Fibroblast of pulmonary artery (primary cell): ENCODE results near the gene AGPAT2.

Experiments
- DNase-seq: peaks from one replicate; pipeline ENCODE4 v3.0.0-alpha.2; 2010; ENCODE audit warnings: low read depth
- H3K4me3 ChIP-seq: replicated peaks from 2 replicates; pipeline ENCODE4 v1.5.1; 2011; ENCODE audit warnings: low read depth, mild to moderate bottlenecking, control low read depth, low read length, moderate library complexity
- TF ChIP-seq, protein P1 (sequence below): IDR thresholded peaks from 2 replicates; pipeline ENCODE4 v1.5.1; 2011; ENCODE audit warnings: mild to moderate bottlenecking, control low read depth, low read length, inconsistent platforms; ENCODE audit errors: missing control alignments

AGPAT2 gene

DNA sequence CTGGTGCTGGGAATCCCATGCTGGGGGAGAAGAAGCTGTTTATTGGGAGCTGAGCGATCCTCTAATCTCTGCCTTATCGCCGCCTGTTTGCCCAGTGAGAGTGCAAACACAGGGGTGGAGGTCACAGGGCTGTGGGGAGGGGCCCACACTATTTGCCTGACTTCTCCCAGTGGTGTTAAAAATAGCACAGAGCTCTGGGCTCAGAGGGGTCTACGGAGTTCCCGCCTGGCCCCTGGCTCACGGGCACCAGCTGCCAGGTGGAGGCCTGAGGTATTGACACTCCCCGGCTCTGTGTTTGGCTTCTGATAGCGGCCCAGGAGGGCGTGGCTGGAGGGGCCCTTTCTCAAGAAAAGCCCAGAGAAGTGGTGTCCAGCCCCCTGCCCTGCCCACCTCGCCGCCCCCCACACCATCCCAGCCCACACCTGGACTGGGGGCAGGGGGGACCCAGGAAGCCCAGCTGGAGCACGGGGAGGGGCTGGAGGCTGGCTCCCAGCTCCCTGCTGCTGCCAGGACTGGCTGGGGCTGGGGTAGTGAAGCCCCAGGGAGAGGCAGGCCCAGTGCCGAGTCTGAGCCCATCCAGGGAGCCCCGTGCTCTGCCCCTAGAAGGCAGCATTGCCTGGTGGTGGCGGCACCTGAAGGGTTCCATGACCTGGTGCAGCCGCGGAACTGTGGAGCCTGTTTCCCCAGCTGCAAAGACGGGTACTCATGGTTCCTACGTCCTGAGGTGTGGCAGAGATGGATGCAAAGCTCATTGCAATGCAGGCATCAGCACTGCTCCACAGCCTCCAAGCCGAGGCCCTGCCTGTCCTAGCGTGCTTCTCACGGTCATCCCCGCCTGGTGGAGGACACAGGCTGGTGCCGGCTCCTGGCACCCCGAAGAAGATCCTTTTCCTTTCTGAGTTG is 60.3 kb downstream of the AGPAT2 start:
- no peak overlapping the region for H3K4me3 ChIP-seq
- no peak for DNase-seq
- TF ChIP-seq, protein P1, sequence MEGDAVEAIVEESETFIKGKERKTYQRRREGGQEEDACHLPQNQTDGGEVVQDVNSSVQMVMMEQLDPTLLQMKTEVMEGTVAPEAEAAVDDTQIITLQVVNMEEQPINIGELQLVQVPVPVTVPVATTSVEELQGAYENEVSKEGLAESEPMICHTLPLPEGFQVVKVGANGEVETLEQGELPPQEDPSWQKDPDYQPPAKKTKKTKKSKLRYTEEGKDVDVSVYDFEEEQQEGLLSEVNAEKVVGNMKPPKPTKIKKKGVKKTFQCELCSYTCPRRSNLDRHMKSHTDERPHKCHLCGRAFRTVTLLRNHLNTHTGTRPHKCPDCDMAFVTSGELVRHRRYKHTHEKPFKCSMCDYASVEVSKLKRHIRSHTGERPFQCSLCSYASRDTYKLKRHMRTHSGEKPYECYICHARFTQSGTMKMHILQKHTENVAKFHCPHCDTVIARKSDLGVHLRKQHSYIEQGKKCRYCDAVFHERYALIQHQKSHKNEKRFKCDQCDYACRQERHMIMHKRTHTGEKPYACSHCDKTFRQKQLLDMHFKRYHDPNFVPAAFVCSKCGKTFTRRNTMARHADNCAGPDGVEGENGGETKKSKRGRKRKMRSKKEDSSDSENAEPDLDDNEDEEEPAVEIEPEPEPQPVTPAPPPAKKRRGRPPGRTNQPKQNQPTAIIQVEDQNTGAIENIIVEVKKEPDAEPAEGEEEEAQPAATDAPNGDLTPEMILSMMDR = no peak

DNA sequence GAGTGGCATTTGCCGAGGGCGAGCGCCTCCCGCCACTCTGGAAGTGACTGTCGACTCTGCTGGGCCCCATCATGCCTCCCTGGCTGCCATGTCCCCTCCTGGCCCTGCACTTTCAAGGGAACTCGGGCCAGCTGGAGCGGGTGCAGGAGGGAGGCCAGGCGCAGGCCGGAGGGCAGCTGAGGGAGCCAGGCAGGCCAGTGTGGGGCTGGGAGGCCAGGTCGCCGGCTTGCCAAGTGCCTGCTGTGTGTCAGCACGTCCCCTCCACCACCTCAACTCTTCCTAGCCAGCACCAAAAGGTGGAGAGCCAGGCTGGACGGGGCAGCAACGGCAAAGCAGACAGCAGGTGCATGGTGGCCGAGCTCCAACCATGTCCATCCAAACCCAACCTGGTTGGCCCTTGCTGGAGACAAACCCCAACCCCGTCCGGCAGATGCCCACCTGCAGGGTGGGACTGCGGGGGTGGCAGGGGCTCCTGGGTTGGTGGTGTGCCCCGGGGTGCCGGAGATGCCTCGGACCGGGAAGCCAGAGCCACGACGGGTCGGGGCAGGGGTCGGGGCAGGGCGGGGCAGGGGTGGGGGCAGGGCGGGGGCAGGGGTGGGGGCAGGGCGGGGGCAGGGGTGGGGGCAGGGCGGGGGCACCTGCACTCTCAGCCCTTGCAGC is 61.1 kb downstream of the AGPAT2 start:
- TF ChIP-seq, protein P1 = no peak
- no peak overlapping the region for H3K4me3 ChIP-seq
- DNase-seq = no peak

DNA sequence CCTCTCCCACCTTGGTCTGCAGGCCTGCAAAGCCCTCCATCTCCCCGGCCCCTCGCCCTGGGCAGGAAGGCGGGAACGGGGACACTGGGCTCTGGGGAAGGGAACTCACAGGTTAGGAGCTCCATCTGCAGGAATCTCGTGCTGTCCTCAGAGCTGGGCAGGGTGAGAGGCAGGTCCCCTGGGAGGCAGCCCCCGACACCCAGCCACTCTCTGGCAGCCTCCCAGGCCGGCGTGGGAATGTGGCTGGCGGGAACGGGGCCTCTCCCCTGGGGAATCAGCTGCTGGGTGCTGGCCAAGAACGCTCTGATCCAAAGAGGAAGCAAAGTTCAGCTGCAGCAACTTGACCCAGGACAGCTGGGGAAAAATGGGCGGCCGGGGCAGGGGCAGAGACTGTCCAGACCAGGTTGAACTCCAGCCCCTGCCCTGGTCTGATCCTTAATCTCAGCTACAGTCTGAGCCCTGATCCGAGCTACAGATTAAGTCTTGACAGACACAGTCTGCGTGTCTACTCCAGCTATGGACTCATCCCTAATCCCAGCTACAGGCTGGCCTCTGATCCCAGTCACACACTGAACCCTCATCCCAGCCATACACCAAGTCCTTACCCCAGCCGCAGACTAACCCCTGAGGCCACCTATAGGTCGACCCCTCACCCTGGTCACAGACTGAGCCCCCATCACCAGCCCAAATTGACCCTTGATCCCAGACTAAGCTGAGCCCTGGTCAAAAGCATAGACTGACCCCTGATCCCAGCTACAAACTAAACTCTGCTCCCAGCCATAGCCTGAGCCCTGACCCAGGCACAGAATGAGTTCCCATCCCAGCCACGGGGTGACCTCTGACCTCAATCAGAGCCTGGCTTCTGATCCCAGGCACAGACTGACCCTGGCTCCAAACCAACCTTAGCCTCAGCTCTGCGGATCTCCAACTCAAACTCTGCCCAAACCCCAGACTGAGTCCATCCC is 61.9 kb downstream of the AGPAT2 start:
- TF ChIP-seq, protein P1 = peak; percentile 46
- DNase-seq = peak; percentile 88
- H3K4me3 ChIP-seq = no peak overlapping the region

DNA sequence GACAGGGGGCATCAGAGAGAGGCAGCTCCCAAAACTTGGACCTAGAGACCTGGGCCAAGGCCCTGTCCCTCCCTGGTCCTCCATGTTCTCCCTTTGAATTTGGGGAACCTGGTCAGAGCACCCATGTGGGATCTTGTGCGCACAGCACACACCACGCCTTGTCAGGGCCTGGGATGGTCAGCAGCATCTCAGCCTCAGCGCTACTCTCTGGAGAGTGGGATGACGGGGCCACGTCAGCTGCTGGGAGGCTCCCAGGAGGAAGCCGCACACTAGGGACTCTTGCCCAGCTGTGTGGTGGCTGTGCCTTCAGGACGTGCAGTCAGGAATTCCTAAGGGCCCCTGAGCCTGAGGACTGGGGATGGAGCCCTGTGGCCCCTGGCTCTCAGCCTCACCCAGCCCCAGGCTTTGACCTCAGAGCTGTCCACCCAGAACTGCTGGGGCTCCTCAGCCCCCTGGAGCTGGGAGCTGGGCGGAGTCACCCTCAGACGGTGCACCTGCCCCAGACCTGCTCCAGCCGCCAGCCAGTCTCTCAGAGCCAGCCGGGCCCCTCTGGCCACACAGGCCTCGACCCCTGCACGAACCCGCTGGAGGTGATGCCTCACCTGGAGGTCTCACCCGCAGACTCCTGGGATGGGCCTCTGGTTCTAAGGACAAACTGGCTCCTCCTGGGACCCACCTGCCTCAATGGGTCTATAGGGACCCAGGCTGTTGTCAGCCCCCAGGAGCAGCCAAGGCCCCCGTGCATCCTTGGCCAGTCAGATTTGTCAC is 62.9 kb downstream of the AGPAT2 start:
- TF ChIP-seq, protein P1 = no peak
- no peak overlapping the region for H3K4me3 ChIP-seq
- DNase-seq = no peak

DNA sequence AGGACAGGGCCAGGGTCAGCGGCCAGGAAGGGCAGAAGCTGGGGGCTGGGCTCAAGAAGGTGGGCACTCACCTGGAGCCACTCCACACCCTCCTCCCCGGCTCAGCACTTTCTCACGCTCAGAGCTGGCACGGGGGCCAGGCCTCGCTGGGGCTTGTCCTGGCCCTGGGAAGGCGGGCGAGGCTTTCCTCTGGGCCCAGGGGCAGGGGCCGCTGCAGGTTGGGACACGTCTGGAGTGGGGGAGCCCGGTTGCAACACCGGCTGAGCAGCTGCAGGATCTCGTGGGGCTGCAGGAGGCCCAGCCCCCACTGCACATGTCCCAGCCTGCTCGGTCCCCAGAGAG is 63.4 kb downstream of the AGPAT2 start:
- H3K4me3 ChIP-seq = no peak overlapping the region
- no peak for DNase-seq
- TF ChIP-seq, protein P1 = no peak
